HepG2 (cell line): ENCODE measurements around the gene NME7. TPM values are rescaled to one million over a fixed set of nuclear protein-coding genes. Genes with fewer than 3 reads are reported as not detected.

Experiments used
- ATAC-seq: fragments of 200-7000 bp; cut with Tn5 transposase; 3 replicates; pipeline ENCODE4 v1.9.1; 2020; ENCODE audit warnings: mild to moderate bottlenecking, moderate library complexity
- BruUV-seq: library from RNA; stranded (reverse); fragments of 400-500 nt; replicated peaks from 2 replicates; lab custom pipeline; 2021; lab: Mats Ljungman, UMichigan
- CTCF ChIA-PET: fragments of 300-600 bp; formaldehyde crosslinking; extraction: SDS; loops from one replicate; lab custom pipeline; 2021; ENCODE audit warnings: low total read pairs, inconsistent platforms, low intra/inter-chr PET ratio; lab: Yijun Ruan, JAX
- POLR2A ChIA-PET: fragments of 350-600 bp; sonication (Branson Sonifier 250); formaldehyde crosslinking; loops from one replicate; lab custom pipeline; 2020; ENCODE audit warnings: antibody characterized with exemption, inconsistent platforms; lab: Yijun Ruan, JAX
- DNase-seq: peaks from one replicate; pipeline ENCODE4 v3.0.0-alpha.2; 2015; ENCODE audit warnings: low spot score
- FAIRE-seq: peaks from 3 replicates; lab custom pipeline; 2011; peaks lifted over from hg19 to GRCh38; lab: Jason Lieb, UNC
- H2AFZ ChIP-seq: one replicate; pipeline ENCODE4 v1.6.1; 2011; ENCODE audit warnings: low read length, inconsistent platforms
- H3K27ac ChIP-seq: fragments of 300-600 bp; 3 replicates; pipeline ENCODE4 v1.8.0; 2011; ENCODE audit warnings: mixed run types, mild to moderate bottlenecking, mixed read lengths, low read length, inconsistent platforms; ENCODE audit not compliant: insufficient read depth; ENCODE audit errors: extremely low read length
- H3K27me3 ChIP-seq, 2 experiments: fragments of 200-600 bp in 1 of 2; 2 replicates in 1 of 2; 3 replicates in 1 of 2; pipeline versions ENCODE4 v1.6.0 to v1.8.0; 2011; ENCODE audit warnings: low read length in 2 of 2, mild to moderate bottlenecking in 2 of 2, moderate library complexity in 2 of 2, inconsistent platforms in 1 of 2; ENCODE audit not compliant: insufficient read depth in 2 of 2, control insufficient read depth in 1 of 2
- H3K36me3 ChIP-seq, 2 experiments: fragments of 200-600 bp in 1 of 2; replicated peaks in 1 of 2; 2 replicates in 1 of 2; 3 replicates in 1 of 2; pipeline versions ENCODE4 v1.5.1 to v1.8.0; 2011; ENCODE audit warnings: low read length in 2 of 2, inconsistent platforms in 1 of 2; ENCODE audit not compliant: insufficient read depth in 2 of 2, control insufficient read depth in 1 of 2
- H3K4me1 ChIP-seq: 2 replicates; pipeline ENCODE4 v1.5.1; 2012; ENCODE audit warnings: low read length, inconsistent platforms; ENCODE audit not compliant: insufficient read depth
- H3K4me2 ChIP-seq: 2 replicates; pipeline ENCODE4 v1.6.0; 2011; ENCODE audit warnings: low read depth, low read length, inconsistent platforms
- H3K4me3 ChIP-seq, 3 experiments: fragments of 200-600 bp in 1 of 3; sonication (generic), shearing (Covaris generic) in 1 of 3; replicated peaks in 1 of 3; 2 replicates each; pipeline ENCODE4 v1.5.1; 2011 to 2016; ENCODE audit warnings: low read length in 3 of 3, inconsistent platforms in 2 of 3, low read depth in 2 of 3, mild to moderate bottlenecking in 2 of 3, control low read depth in 1 of 3, mixed read lengths in 1 of 3; ENCODE audit not compliant: insufficient read depth in 1 of 3
- H3K79me2 ChIP-seq: one replicate; pipeline ENCODE4 v1.6.1; 2011; ENCODE audit warnings: low read length, inconsistent platforms; ENCODE audit not compliant: insufficient read depth
- H3K9ac ChIP-seq: 2 replicates; pipeline ENCODE4 v1.6.0; 2011; ENCODE audit warnings: mild to moderate bottlenecking, low read depth, low read length, inconsistent platforms; ENCODE audit not compliant: insufficient read depth
- H3K9me3 ChIP-seq: 2 replicates; pipeline ENCODE4 v1.5.1; 2012; ENCODE audit warnings: mild to moderate bottlenecking, low read length
- H4K20me1 ChIP-seq: 2 replicates; pipeline ENCODE4 v1.6.0; 2011; ENCODE audit warnings: inconsistent platforms, mild to moderate bottlenecking, low read length, moderate library complexity; ENCODE audit not compliant: insufficient read depth
- CBFB ChIP-seq: sonication (generic); formaldehyde crosslinking; IDR thresholded peaks from 2 replicates; pipeline ENCODE4 v1.4.0; 2020; ENCODE audit warnings: missing genetic modification reagents
- CENPT ChIP-seq: sonication (generic); formaldehyde crosslinking; IDR thresholded peaks from 2 replicates; pipeline ENCODE4 v1.8.0; 2022; ENCODE audit warnings: low read depth, mild to moderate bottlenecking, moderate library complexity, missing genetic modification reagents
- FOSL2 ChIP-seq: sonication (generic); formaldehyde crosslinking; IDR thresholded peaks from 2 replicates; pipeline ENCODE4 v1.4.0; 2020; ENCODE audit warnings: missing genetic modification reagents
- GTF2F1 ChIP-seq: fragments of 150-350 bp; IDR thresholded peaks from 2 replicates; pipeline ENCODE4 v1.6.1; 2014; ENCODE audit warnings: low read length
- KDM5A ChIP-seq: fragments of 200-600 bp; sonication (generic); IDR thresholded peaks from 2 replicates; pipeline ENCODE4 v1.7.0; 2018; ENCODE audit warnings: antibody characterized with exemption, mild to moderate bottlenecking, low read length, borderline replicate concordance
- KLF9 ChIP-seq: IDR thresholded peaks from 2 replicates; pipeline ENCODE4 v1.6.1; 2016; ENCODE audit warnings: low read depth
- MAFF ChIP-seq: IDR thresholded peaks from 2 replicates; pipeline ENCODE4 v1.6.1; 2011; ENCODE audit warnings: low read depth, low read length, improper control_type of control experiment
- ZFX ChIP-seq: sonication (generic); formaldehyde crosslinking; IDR thresholded peaks from 2 replicates; pipeline ENCODE4 v1.4.0; 2020; ENCODE audit warnings: mild to moderate bottlenecking, low read depth, missing genetic modification reagents, moderate library complexity
- ZNF605 ChIP-seq: sonication (generic); formaldehyde crosslinking; IDR thresholded peaks from 2 replicates; pipeline ENCODE4 v1.8.0; 2022; ENCODE audit warnings: mild to moderate bottlenecking, missing genetic modification reagents
- ZSCAN25 ChIP-seq: sonication (generic); formaldehyde crosslinking; IDR thresholded peaks from 2 replicates; pipeline ENCODE4 v1.8.0; 2022; ENCODE audit warnings: mild to moderate bottlenecking, missing genetic modification reagents
- WGBS: methylation state at CpG from one replicate; pipeline ENCODE4 v1.1.6; 2017; ENCODE audit warnings: low lambda C conversion rate; 5-methylcytosine and 5-hydroxymethylcytosine counted together
- in situ Hi-C: cut with HindIII; loops from 2 replicates; pipeline ENCODE4 v1.10.0; 2017; ENCODE audit warnings: low pct_unique_long_range_greater_than_20kb; ENCODE audit not compliant: extremely low pct_ligation_motif_present
- intact Hi-C: fragments of 100-400 bp; cut with micrococcal nuclease; formaldehyde crosslinking; loops from one replicate; pipeline ENCODE4 v1.10.0; 2022; ENCODE audit not compliant: unreplicated experiment
- polyA plus RNA-seq, 8 experiments: library from polyadenylated mRNA; depleted of rRNA in 3 of 8; stranded (reverse) in 7 of 8; unstranded in 1 of 8; fragments of >200 nt; fragmentation: Illumina TruSeq in 4 of 8; extraction: Trizol in 4 of 8; gene quantifications; 2 replicates each; pipeline versions ENCODE4 v1.2.1 to v1.2.3, GENCODE V29; 2011 to 2016; ENCODE audit warnings: low read depth in 4 of 8, missing spikeins in 1 of 8, mixed read lengths in 1 of 8; ENCODE audit not compliant: insufficient read depth in 1 of 8
- total RNA-seq, 5 experiments: library from RNA; depleted of rRNA; stranded (reverse); fragments of >200 nt; fragmentation: Illumina TruSeq; extraction: Trizol; gene quantifications; 2 replicates each; pipeline ENCODE4 v1.2.3, GENCODE V29; 2016; ENCODE audit warnings: low read depth in 1 of 5
- TF ChIP-seq, protein P1 (sequence below): sonication (generic); formaldehyde crosslinking; IDR thresholded peaks from 2 replicates; pipeline ENCODE4 v1.5.0; 2020; ENCODE audit warnings: missing genetic modification reagents
- TF ChIP-seq, protein P2 (sequence below): sonication (generic); formaldehyde crosslinking; IDR thresholded peaks from 2 replicates; pipeline ENCODE4 v1.5.0; 2020; ENCODE audit warnings: mild to moderate bottlenecking, missing genetic modification reagents
- TF ChIP-seq, protein P3 (sequence below): sonication (generic); formaldehyde crosslinking; IDR thresholded peaks from 2 replicates; pipeline ENCODE4 v1.4.0; 2020; ENCODE audit warnings: mild to moderate bottlenecking, missing genetic modification reagents
- TF ChIP-seq, protein P4 (sequence below): sonication (generic); formaldehyde crosslinking; IDR thresholded peaks from 2 replicates; pipeline ENCODE4 v1.4.0; 2020; ENCODE audit warnings: missing genetic modification reagents, mild to moderate bottlenecking, borderline replicate concordance

Gene NME7
- total and polyA plus RNA-seq, 2 of the 13 experiments (the other 11 are each of a cell fraction or from before 2014, with no cell fraction given), result 9.4 to 22.5 TPM

DNA sequence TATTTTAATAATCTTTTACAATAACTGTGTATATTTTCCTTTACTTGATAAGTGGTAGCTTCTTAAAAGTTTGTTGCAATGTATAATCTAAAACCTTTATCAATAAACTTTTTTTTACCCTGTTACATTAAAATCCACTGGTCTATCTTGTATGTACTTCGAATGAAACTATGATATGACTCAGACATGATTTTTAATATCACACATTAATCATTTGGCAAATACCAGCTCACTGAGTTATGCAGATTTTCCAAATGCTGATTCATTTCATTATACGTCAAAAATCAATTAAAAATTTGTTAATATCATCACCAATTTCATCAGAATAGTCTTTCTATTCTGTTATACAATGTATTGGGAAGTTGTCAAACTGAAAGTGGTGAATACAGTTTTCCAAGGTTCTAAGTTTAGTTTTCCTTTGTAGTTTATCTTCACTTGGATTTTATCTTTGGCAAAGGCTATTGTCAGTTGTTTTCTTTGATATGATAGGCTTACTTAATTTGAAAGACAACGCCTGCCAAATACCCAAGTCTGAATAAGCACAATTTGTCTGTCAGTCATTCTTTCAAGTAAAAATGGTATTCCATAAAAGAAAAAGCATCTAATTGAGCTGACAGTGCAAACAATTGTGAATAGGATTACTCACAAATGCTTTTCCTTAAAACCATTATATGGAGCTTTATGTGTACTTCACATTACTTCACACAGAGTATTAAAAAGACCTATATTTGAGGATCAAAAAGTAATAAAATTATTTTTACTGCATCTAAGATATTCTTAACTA, 127.0 kb downstream of the NME7 start (continued):
- TF ChIP-seq ZFX (CRISPR knock-in tag) (no peak), ZSCAN25 (CRISPR knock-in tag) (no peak), CENPT (no peak), GTF2F1 (no peak), CBFB (CRISPR knock-in tag) (no peak), MAFF (peak; percentile 37; the same call in 1 of the 2 replicates), KDM5A (no peak)
- TF ChIP-seq, protein P1, sequence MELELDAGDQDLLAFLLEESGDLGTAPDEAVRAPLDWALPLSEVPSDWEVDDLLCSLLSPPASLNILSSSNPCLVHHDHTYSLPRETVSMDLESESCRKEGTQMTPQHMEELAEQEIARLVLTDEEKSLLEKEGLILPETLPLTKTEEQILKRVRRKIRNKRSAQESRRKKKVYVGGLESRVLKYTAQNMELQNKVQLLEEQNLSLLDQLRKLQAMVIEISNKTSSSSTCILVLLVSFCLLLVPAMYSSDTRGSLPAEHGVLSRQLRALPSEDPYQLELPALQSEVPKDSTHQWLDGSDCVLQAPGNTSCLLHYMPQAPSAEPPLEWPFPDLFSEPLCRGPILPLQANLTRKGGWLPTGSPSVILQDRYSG (CRISPR knock-in tag), result no peak
- TF ChIP-seq, all 625 proteins: peak for 2

DNA sequence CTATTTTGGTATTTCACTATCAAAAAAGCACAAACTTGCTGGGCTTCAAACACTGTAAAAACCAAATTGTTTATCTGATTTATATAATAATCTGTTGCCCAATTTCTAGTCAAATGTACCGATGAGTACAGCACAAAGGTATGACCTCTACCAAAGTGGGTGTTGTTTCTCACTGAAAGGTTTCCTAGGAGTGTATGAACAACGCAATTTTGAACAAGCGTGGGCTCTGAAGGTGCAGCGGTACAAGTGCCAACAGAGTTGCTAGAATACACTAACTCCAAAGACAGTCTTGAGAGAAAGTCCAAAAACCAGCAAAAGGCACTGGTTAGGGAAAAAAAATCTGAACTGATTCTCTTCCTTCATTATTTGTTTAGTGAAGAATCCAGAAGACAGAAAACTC, 130.7 kb downstream of the NME7 start:
- H3K36me3 ChIP-seq, result no peaks in the 10 kb centered on the region
- intact Hi-C loops, result no loop called here
- no peak for FAIRE-seq
- in situ Hi-C loops, result no loop called here
- 93% methylated on average over 4 of the region's 4 CpGs for WGBS
- no peaks in the 10 kb centered on the region for H3K9me3 ChIP-seq
- no peak overlapping the region for H3K4me3 ChIP-seq
- no peak for DNase-seq
- no peak for ATAC-seq
- no peaks in the 10 kb centered on the region for H3K4me1 ChIP-seq
- H4K20me1 ChIP-seq, result no peaks in the 10 kb centered on the region
- no TSS peak for BruUV-seq
- no peak overlapping the region for H2AFZ ChIP-seq
- no peak overlapping the region for H3K27ac ChIP-seq
- H3K4me2 ChIP-seq, result no peak overlapping the region
- ChIA-PET CTCF (no interaction called here), POLR2A (no interaction called here)
- no peaks in the 10 kb centered on the region for H3K27me3 ChIP-seq
- H3K79me2 ChIP-seq, result no peaks in the 10 kb centered on the region
- no peak overlapping the region for H3K9ac ChIP-seq
- TF ChIP-seq ZNF605 (no peak), FOSL2 (no peak), KLF9 (CRISPR knock-in tag) (no peak)
- TF ChIP-seq, protein P2, sequence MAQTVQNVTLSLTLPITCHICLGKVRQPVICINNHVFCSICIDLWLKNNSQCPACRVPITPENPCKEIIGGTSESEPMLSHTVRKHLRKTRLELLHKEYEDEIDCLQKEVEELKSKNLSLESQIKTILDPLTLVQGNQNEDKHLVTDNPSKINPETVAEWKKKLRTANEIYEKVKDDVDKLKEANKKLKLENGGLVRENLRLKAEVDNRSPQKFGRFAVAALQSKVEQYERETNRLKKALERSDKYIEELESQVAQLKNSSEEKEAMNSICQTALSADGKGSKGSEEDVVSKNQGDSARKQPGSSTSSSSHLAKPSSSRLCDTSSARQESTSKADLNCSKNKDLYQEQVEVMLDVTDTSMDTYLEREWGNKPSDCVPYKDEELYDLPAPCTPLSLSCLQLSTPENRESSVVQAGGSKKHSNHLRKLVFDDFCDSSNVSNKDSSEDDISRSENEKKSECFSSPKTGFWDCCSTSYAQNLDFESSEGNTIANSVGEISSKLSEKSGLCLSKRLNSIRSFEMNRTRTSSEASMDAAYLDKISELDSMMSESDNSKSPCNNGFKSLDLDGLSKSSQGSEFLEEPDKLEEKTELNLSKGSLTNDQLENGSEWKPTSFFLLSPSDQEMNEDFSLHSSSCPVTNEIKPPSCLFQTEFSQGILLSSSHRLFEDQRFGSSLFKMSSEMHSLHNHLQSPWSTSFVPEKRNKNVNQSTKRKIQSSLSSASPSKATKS, result no peak
- TF ChIP-seq, protein P3, sequence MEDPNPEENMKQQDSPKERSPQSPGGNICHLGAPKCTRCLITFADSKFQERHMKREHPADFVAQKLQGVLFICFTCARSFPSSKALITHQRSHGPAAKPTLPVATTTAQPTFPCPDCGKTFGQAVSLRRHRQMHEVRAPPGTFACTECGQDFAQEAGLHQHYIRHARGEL (CRISPR knock-in tag), result no peak
- TF ChIP-seq, protein P4, sequence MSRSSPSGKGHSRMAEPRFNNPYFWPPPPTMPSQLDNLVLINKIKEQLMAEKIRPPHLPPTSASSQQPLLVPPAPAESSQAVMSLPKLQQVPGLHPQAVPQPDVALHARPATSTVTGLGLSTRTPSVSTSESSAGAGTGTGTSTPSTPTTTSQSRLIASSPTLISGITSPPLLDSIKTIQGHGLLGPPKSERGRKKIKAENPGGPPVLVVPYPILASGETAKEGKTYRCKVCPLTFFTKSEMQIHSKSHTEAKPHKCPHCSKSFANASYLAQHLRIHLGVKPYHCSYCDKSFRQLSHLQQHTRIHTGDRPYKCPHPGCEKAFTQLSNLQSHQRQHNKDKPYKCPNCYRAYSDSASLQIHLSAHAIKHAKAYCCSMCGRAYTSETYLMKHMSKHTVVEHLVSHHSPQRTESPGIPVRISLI (CRISPR knock-in tag), result no peak
